ENCODE results near the gene DGKB.

Gene DGKB

DNA sequence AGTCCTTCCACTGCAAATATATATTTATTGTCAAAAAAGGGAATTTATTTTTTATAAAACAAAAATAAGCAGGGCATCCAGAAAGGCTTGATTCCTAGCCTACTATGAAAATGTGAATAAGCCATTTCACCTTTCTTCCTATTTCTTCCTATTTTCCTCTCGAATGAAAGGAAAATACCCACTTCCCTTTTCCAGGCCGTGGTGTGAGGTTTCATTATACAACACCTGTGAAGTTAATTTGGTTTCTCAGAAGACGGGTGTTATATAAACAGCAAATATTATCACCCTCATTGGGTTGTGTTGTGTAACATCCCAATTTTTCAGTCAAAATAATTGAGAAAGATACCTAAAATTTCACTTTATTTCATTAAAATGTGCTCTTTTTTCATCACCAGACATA is 214.3 kb downstream of the DGKB start:
- DNase-seq (ENCODE audit: low read depth): no peak

DNA sequence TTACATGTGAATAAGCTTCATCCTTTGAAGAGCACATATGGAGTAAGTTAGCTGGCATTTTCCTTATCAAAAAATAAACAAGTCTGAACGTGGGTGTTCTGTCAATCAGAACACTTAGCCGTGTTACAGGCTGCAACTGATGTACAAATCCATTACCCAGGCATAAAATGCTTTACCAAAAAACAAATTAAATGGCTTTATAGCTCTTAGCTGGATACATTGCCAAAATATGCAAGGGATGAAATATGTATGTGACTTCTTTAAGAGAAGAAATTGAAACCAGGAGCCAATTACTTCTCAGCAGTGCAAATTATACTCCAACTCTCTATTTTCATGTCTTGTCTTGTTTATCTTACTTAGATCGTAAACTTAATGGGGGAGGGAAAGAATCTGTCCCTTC is 214.8 kb downstream of the DGKB start:
- no peak for DNase-seq (ENCODE audit: low read depth)

DNA sequence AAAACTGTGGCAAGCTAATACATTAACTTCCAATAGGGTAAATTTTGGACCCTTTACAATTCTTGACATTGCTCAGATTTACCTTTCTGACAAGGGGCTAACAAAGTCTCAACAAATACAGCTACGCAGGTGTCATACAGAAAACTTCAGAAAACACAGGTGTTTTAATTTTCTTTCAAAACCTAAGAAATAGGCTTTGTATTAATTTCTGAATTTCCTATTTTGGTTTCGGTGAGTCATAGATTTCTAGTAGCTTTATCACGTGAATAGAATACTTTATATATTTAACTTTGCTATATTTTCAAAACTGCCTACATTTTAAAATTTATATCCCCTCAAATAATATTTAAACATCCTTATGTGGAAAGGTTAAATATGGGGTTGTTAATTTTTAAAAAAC is 215.3 kb downstream of the DGKB start:
- no peak for DNase-seq (ENCODE audit: low read depth)

DNA sequence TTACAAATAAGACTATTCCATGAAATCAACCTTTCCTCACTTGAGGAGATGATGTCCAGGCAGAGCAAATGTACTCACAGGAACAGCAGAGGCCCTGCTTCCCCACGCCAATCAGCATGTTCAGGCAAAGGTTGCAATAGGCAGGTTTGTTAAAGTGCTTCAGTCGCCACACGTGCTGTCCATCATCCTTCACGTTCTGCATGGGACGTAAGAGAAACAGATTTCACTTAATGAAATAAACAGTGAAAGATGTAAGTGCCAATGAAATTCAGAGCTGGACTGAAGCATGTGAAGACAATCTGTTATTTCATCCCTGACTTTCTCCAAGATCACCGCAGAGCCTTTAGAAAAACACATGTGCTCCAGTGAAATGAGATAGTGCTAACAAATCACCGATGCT is 217.4 kb downstream of the DGKB start:
- no peak for DNase-seq (ENCODE audit: low read depth)

DNA sequence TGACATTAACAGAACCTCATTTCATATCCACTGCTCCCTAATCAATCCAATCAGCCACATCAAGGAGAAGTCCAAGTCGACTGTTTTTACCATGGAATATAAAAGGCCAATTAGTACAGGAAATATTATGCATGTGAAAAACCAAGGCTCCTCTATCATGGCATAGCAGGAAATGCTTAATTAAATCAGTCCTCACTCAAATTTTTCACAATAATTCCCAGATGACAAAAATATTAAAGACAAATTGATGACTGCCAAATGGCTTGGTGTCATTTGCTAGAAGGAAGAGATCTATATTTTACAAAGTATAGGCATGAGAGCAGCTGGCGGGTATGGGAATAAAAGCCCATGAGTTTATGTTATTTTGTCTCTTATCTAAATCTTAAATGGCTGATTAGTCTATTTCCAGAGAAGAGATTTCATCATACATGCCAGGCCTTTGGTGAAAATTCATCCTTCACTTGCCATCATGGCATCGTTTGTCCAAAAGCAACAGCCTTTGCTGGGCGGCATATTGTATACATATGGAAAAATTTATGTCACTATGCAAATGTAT is 219.6 kb downstream of the DGKB start:
- DNase-seq (ENCODE audit: low read depth): no peak

DNA sequence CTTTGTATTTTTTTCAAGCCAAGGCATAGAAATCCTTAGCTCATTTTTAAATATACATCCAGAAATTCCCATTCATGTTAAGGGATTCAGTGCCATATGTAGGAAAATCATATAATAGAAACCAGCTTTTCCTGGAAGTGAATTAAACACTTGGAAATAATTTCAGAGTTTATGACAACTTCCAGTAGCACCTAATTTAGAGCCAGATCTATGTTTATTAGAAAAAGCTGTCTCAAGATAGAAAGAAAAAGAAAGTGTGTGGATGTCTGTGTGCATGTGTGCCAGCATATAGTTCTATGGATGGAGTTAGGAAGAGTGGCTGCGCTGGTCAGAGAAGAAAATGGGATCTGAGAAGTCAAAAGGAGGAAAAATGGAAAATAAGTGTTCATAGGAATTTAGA is 225.7 kb downstream of the DGKB start:
- DNase-seq (ENCODE audit: low read depth): no peak

DNA sequence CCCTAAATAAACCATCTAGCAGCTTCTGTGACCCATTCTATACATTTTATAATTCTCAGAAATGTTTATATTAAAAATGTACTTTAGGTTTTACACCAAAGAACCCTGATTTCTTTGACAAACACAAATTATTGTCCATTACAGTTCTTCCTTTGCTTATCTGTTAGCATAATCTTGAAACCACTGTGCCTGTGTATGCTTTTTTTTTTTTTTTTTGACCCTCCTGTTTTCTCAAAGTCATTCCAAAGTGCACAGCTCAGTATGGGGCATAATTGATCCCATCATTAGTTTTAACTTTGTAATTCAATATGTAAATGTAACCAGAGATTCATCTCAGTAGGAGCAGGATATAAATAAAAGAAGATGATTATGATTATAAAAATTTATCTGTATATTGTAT is 229.3 kb downstream of the DGKB start:
- DNase-seq (ENCODE audit: low read depth): no peak

DNA sequence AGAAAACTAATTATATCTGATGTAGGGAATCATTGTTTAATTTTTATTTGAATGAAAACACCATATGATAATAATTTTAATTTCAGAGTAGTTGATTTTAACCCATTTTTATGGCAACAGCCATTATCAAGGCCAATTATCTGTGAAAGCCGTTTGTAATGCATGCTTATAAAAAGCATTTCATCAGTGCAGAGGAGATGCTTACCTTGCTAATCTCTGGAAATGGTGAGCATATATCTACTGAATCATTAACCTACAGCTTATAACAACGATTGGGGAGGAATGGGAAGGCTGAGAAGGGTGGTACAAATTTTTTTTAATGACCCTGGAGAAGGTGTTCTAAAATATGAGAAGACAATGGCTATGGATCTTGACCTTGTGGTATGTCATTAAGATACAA is 235.6 kb downstream of the DGKB start:
- no peak for DNase-seq (ENCODE audit: low read depth)

DNA sequence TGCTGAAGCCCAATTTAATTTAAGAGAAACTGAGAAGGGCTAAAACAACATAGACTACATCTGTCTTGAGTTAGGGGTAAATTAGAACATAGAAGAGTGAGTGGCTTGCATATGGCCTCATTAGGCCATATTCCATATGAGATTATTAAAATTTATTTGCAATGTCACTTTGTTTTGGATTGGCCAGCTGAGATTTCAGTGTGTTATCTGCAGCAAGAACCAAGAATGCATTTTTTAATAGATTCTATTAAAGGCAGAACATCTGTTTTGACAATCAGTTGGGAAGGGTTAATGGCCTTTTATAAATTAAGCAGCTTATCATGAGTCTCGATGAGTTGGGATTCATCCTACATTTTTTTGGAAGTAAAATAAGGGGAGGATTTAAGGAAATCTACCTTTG is 236.2 kb downstream of the DGKB start:
- DNase-seq (ENCODE audit: low read depth): no peak

DNA sequence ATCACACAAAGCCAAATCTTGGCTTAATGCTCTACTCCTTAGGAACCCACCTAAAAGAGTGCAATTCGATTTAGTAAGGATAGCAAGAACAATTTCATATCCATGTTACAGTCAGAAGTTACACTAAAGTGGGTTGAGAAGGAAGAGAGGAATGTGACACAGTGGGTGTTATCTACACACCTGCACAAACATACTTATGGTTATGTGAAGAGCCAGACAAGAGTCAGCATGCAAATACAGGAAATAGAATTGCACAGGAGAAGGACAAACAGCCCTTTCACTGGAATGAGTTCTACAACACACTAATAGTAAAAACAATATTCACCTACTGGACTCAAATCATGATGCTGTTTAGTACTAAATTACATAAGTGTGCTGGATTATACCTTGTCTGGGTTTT is 262.8 kb downstream of the DGKB start:
- DNase-seq (ENCODE audit: low read depth): no peak

DNA sequence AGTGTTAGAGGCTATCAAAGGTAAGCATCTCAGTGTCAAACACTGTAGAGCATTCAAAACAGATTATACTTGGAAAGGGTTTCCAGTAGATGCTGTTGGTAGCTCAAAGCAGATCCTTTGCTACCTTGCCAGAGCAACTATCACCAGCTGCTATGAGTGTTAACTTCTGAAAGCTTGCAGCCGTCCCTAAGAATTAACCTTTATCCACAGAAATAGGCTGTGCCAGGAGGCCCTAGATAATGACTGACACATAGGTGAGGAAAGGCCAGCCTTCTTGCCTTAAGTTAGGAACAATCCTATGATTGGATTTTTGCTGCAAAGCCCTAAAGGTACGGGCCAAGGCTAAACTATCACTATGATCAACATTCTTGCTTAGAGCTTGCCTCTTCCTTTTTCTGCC is 263.2 kb downstream of the DGKB start:
- DNase-seq (ENCODE audit: low read depth): no peak

DNA sequence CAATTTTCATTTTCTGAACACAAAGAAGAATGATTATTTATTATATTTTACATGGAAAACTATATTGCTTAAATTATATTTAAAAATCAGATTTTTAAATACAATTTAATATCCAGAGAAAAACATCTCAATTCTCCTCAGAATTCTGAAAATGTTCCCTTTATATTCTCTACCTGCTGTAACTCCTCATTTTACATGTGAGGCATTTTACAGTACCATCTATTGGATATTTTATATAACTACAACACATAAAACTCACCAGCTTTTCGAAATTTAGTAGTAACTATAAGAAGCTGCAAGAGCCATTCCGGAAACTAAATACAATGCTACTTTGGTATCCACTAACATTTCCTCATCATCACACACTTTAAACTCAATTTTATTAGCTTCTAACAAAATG is 264.6 kb downstream of the DGKB start:
- no peak for DNase-seq (ENCODE audit: low read depth)

DNA sequence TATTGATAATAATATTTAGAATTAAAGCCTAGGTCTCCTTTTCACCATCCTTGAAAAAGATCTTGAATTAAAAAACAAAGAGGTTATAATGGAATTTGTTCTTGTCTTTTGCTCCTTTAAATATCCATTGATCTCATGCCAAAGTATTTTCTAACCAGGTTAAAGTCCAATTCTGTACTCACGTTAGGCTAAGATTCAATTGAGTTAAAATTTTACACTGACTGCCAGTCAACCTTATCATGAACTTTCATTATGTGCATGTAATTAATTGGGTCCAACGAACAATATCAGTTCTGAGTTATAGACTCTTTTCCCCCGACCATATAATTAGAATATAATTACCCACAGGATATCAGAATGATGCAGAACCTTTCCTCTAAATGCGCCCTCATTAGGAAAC is 266.6 kb downstream of the DGKB start:
- no peak for DNase-seq (ENCODE audit: low read depth)

DNA sequence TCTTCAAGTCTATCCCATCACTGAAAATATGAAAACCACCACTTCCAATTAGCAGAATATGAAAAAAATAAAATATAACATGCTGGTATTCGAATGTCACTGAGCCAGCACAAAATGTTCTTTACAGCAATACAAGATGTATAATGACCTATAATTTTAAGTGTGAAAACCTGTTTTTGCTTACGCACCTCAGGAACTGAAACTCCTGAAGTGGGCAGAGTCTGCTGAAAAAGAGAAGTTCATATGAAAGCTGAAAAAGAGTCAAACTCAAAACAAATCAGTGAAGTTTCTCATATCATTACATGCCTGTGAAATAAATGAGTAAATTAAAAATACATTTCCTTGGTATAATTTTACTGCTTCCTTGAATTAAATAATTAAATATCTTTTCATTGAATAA is 272.5 kb downstream of the DGKB start:
- no peak for DNase-seq (ENCODE audit: low read depth)

DNA sequence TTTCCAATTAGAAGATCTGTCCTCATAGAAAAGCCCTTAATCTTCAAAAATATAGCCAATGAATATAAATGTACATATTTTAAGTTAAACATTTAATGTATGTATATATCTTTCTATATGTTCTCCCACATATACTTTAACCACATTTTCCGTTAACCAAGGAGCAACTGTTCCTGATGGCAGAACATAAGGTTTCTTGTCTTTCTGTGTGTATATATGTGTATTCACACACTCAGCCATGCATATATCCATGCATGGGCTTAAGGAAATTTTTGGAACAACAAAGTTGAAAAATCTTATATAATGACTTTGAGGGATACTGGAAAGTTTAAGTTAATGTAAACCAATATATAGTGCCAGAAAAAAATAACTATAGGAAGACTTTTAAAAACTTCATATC is 274.0 kb downstream of the DGKB start:
- DNase-seq (ENCODE audit: low read depth): no peak

DNA sequence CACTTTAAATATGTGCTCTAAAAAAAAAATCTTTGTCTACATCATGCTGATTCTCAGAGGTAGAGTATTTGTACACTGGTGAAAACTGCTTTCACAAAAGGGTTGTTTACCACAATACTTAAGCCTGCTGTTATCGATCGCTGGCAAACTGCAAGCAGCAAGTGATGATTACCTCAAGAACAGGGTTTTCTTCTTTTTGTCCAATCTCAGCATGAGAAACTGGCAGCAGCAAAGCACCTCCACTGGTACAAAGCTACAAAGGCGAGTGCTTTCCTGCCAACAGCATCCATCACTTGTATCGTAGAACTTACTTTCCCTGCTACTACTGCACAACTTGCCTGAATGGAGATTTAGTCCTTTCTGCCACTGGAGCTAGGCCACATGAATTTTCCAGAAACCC is 276.5 kb downstream of the DGKB start:
- DNase-seq (ENCODE audit: low read depth): no peak

DNA sequence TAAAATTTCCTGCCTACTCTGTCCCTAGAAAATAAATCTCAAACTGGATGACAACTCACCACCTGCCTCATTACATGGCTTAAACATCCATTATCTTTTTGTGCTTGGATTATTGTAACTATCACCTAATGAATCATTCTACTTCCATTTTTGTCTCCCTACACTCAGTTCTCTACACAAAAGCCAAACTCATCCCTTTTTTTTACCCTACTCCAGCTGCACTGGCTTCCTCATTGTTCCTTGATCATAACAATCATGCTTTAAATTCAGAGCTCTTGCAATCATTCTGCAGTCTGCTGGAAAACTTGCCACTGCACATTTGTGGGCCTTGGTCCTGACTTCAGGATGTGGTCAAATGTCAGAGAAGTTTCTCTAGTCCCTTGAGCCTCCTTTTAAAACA is 280.0 kb downstream of the DGKB start:
- DNase-seq (ENCODE audit: low read depth): no peak

DNA sequence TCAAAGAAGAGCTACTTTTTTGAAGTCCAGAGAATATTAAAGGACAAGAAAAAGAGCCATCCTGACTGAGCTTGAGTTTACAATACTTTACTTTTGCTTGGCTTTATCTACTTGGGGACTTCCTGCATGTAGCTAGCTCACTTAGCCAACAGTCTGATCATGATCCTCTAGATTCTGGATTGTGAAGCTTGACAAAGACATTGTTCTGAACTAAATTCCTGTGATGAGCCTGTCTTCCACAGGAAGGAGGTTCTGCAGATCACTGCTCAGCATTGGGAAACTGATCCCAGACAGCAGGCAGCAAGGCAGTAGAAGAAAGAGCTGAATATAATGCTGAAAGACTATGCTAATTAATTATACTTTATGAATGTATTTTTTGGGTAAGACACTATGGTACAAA is 296.4 kb downstream of the DGKB start:
- DNase-seq (ENCODE audit: low read depth): no peak

DNA sequence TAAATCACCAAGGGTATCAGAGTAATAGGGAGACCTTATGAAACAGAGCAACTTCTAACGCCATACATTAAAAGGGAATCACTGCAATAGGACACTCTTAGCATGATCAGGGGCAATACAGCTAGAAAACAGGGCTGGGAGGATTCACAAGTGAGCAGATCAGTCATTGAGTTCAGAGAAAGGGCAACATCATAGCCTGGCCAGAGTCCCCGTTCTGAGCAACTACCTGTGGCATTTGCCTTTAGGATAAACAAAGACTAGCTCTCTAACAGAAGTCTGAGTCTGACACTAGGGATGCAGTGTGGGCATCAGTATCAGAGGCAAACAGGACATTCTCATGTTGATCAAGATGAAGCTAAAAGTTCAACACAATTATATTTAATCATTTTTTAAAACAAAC is 297.9 kb downstream of the DGKB start:
- no peak for DNase-seq (ENCODE audit: low read depth)

DNA sequence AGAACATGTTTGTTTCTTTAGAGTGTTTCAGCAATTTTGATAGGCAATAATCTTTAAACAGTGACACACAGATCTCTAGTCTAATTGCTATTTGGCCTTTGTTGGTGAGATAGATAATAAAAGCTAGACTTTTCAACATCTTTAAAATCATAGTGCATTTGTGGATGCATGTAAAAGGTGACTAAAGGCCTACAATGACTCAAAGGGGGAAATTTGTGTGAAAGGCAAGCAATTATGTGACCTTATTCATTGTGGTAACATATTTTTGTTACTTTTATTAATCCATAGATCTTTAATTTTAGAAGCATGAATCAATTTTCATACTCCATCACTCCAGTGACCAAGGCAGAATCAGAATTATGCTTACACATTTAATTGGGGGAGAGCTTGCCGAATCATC is 299.7 kb downstream of the DGKB start:
- no peak for DNase-seq (ENCODE audit: low read depth)

DNA sequence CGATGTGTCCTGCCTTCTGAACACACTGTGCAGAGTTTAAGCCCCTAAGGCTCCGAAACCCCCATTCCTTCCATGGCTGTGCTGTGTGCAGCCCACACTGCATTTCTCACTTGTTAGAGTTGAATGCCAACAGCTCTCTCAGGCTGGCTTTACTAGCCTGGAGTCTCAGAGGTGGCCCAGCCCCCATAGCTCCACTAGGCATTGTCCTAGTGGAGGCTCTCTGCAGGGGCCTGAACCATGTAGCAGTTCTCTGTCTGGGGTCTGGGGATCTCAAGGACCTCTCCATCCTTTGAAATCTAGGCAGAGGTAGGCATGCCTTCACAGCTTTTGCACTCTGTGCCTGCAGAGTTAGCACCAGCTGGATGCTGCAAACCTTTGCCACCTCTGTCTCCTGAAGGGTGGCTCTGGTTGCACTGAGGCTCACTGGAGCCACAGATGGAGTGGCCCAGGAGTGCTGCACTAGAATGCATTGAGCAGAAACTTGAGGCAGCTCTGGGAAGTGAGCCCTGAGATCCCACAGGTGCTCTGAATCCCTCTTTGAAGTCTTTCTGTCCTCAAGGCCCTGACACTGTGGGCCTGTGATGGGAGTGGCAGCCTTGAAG is 301.7 kb downstream of the DGKB start:
- DNase-seq (ENCODE audit: low read depth): no peak

DNA sequence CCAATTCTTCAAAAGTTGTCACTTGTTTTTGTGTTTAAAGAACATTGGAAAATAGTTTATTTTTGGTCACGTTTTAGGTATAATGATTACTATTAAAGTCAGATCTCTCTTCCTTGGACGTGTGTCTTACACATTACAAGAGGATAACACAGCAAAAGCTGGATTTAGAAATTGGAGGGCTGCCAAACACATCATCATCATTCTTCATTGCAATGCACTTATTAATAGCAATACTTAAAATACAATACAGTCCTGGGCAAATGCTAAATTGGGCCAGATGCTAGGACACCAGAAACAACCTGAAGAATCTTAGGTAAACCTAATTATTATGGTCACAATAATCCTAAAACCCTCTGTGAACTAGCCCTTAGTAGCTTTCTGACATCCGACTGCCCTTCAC is 303.6 kb downstream of the DGKB start:
- DNase-seq (ENCODE audit: low read depth): no peak

DNA sequence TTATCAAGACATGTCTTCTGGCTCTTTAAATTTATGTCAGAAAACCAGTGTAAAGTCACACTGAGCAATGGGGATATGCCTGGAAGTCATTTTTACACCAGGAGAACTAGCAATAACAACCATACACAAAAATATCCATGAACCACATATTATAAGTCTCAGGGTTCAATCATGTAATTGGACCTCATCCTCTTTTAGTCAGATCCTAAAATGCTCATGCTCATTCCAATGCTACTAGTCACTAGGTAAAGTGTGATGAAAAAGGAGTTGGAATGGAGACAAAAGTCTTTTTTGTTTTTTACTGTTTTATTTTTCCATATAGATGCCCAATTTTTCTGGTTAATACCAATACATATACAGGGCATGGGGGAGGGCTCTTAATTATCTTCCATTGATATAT is 306.1 kb downstream of the DGKB start:
- no peak for DNase-seq (ENCODE audit: low read depth)

DNA sequence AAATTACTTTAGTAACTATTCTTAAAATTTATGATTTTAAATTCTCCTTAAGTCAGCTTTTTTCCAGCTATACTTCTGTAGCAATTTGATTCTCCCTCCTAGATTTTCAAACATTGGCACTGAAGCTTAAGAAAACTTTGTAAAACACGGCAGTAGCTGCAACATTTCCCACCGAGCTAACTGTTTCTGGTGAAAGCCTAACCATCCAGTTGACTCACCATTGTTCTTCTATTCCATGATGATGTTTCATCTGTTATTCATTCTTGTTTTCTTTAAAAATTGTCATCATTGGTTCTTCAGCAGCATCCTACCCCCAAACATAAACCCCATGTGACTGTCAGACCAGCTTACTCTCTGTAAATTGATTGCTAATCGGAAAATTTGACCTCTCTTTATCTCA is 312.3 kb downstream of the DGKB start:
- DNase-seq (ENCODE audit: low read depth): no peak

DNA sequence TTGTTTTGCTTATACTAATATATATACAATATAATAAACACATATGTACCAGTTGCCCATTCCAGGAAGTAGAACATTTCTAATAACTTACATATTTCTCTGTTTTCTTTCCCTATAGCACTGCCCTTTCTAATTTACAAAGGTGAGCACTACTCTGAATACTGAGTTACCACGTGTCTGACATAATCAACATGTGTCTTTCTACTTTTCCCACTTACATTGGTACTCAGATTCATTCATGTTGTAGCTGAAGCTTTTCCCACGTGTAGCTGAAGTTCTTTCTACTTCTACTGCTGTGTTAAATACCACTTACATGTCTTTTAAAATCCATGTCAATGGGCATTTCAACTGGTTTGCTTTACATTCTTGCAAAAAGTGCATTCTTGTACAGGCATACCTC is 317.3 kb downstream of the DGKB start:
- no peak for DNase-seq (ENCODE audit: low read depth)
